Hematopoietic multipotent progenitor cell treated with erythropoietin and hydrocortisone succinate and interleukin-3 and kit ligand, for 15 days (in vitro differentiated cells): ENCODE results near the gene UGT1A5.

ENCODE experiments used
- DNase-seq: peaks from one replicate; pipeline ENCODE4 v3.0.0-alpha.2; 2015; ENCODE audit warnings: low spot score

Gene UGT1A5

GRCh38 chr2:233712611-233713261, at the start of gene UGT1A5:
Gene UGT1A5, plus strand, starts transcription at chr2:233712907. Its CDS starts 85 bp downstream, at chr2:233712992.
- DNase-seq, result no peak

- no peak for DNase-seq
Measured at GRCh38 chr2:233663911-233664310, 48.8 kb upstream of the UGT1A5 start.

- DNase-seq, result no peak
Measured at GRCh38 chr2:233668605-233669260, 44.0 kb upstream of the UGT1A5 start.

GRCh38 chr2:233671290-233672161, 41.2 kb upstream of the UGT1A5 start, which contains the start of gene UGT1A9:
Gene UGT1A9, plus strand, starts transcription at chr2:233671898. Its CDS starts 37 bp downstream, at chr2:233671935.
- no peak for DNase-seq

GRCh38 chr2:233672886-233673285, 39.8 kb upstream of the UGT1A5 start:
- no peak for DNase-seq

GRCh38 chr2:233673896-233674295, 38.8 kb upstream of the UGT1A5 start:
- DNase-seq, result no peak

- DNase-seq, result no peak
Measured at GRCh38 chr2:233674314-233674713, 38.4 kb upstream of the UGT1A5 start.

GRCh38 chr2:233674995-233675394, 37.7 kb upstream of the UGT1A5 start:
- no peak for DNase-seq

- no peak for DNase-seq
Measured at GRCh38 chr2:233676046-233676445, 36.7 kb upstream of the UGT1A5 start.

- DNase-seq, result no peak
Measured at GRCh38 chr2:233679196-233679595, 33.5 kb upstream of the UGT1A5 start.

GRCh38 chr2:233680361-233681045, 32.2 kb upstream of the UGT1A5 start:
- DNase-seq, result no peak

GRCh38 chr2:233681521-233682099, 31.1 kb upstream of the UGT1A5 start, which contains the start of gene UGT1A7:
Gene UGT1A7, plus strand, starts transcription at chr2:233681901. Its CDS starts 37 bp downstream, at chr2:233681938.
- DNase-seq, result no peak

GRCh38 chr2:233684640-233685039, 28.1 kb upstream of the UGT1A5 start:
- no peak for DNase-seq

- DNase-seq, result no peak
Measured at GRCh38 chr2:233686928-233687327, 25.8 kb upstream of the UGT1A5 start.

- DNase-seq, result no peak
Measured at GRCh38 chr2:233688341-233688740, 24.4 kb upstream of the UGT1A5 start.

GRCh38 chr2:233689031-233689430, 23.7 kb upstream of the UGT1A5 start:
- DNase-seq, result no peak

GRCh38 chr2:233689501-233689900, 23.2 kb upstream of the UGT1A5 start:
- no peak for DNase-seq

- DNase-seq, result no peak
Measured at GRCh38 chr2:233690444-233690843, 22.3 kb upstream of the UGT1A5 start.

- DNase-seq, result no peak
Measured at GRCh38 chr2:233691443-233692433, 21.0 kb upstream of the UGT1A5 start.

GRCh38 chr2:233692648-233693047, 20.1 kb upstream of the UGT1A5 start, which contains the start of gene UGT1A6:
Gene UGT1A6, plus strand, starts transcription at chr2:233692890. Its CDS starts 115 bp downstream, at chr2:233693005.
- DNase-seq, result no peak
